CD4-positive, alpha-beta memory T cell (primary cell): ENCODE results near the gene IFITM1. TPM values are rescaled to one million over a fixed set of nuclear protein-coding genes. Genes with fewer than 3 reads are reported as not detected.

ENCODE experiments used
- CTCF ChIA-PET: fragments of 350-600 bp; sonication (Branson Sonifier 250); formaldehyde crosslinking; loops from one replicate; lab custom pipeline; 2021; ENCODE audit warnings: inconsistent platforms; ENCODE audit not compliant: partially characterized antibody; lab: Charles Lee
- POLR2A ChIA-PET: fragments of 350-600 bp; sonication (Branson Sonifier 250); formaldehyde crosslinking; loops from one replicate; lab custom pipeline; 2021; ENCODE audit not compliant: partially characterized antibody; lab: Charles Lee
- DNase-seq, 5 donors: peaks; one replicate each; pipeline versions ENCODE4 v3.0.0 to v3.0.0-alpha.2; 2020 to 2022; ENCODE audit warnings: mixed read lengths in 1 of 5
- H3K27ac ChIP-seq: one replicate; pipeline ENCODE4 v1.7.0; 2013; ENCODE audit warnings: low read depth, low read length
- H3K27me3 ChIP-seq: 2 replicates; pipeline ENCODE4 v1.7.0; 2013; ENCODE audit warnings: mild to moderate bottlenecking, low read length, moderate library complexity; ENCODE audit not compliant: insufficient read depth
- H3K36me3 ChIP-seq: 2 replicates; pipeline ENCODE4 v1.7.0; 2013; ENCODE audit warnings: mild to moderate bottlenecking, low read length, moderate library complexity; ENCODE audit not compliant: insufficient read depth
- H3K4me1 ChIP-seq: 2 replicates; pipeline ENCODE4 v1.7.0; 2013; ENCODE audit warnings: mild to moderate bottlenecking, low read length, moderate library complexity; ENCODE audit not compliant: insufficient read depth
- H3K4me3 ChIP-seq, 2 donors: one replicate each; pipeline ENCODE4 v1.7.0; 2013; ENCODE audit warnings: low read length in 2 of 2, mild to moderate bottlenecking in 1 of 2
- H3K9me3 ChIP-seq, 2 donors: one replicate each; pipeline ENCODE4 v1.7.0; 2013; ENCODE audit warnings: low read length in 2 of 2, control low read depth in 1 of 2; ENCODE audit not compliant: control insufficient read depth in 1 of 2
- H3K27ac Mint-ChIP-seq, 7 donors: one replicate each; pipeline ENCODE4 v1.8.0; 2020 to 2021; ENCODE audit warnings: mixed read lengths in 7 of 7, mild to moderate bottlenecking in 6 of 7, inconsistent platforms in 3 of 7, moderate library complexity in 3 of 7
- H3K27me3 Mint-ChIP-seq, 2 donors: one replicate each; pipeline ENCODE4 v1.8.0; 2020 to 2021; ENCODE audit warnings: mixed read lengths in 2 of 2
- H3K36me3 Mint-ChIP-seq, 2 donors: one replicate each; pipeline ENCODE4 v1.8.0; 2020 to 2021; ENCODE audit warnings: mixed read lengths in 2 of 2, inconsistent platforms in 1 of 2, mild to moderate bottlenecking in 1 of 2
- H3K4me1 Mint-ChIP-seq, 4 donors: one replicate each; pipeline ENCODE4 v1.8.0; 2020 to 2021; ENCODE audit warnings: mixed read lengths in 4 of 4, mild to moderate bottlenecking in 1 of 4
- H3K4me3 Mint-ChIP-seq, 8 donors: one replicate each; pipeline ENCODE4 v1.8.0; 2020 to 2021; ENCODE audit warnings: mixed read lengths in 8 of 8, mild to moderate bottlenecking in 7 of 8, moderate library complexity in 6 of 8, inconsistent platforms in 3 of 8
- H3K9me3 Mint-ChIP-seq, 8 donors: one replicate each; pipeline ENCODE4 v1.8.0; 2020 to 2021; ENCODE audit warnings: mixed read lengths in 8 of 8, mild to moderate bottlenecking in 5 of 8, inconsistent platforms in 3 of 8, moderate library complexity in 1 of 8
- intact Hi-C: fragments of 100-400 bp; cut with micrococcal nuclease; formaldehyde crosslinking; loops from one replicate; pipeline ENCODE4 v1.15.1; 2023
- polyA plus RNA-seq, 2 donors: library from polyadenylated mRNA; unstranded; fragments of 300-500 nt; fragmentation: Illumina TruSeq; gene quantifications; one replicate each; pipeline ENCODE4 v1.2.3, GENCODE V29; 2021
- total RNA-seq, 2 experiments: library from RNA; stranded (reverse); gene quantifications; one replicate each; pipeline ENCODE4 v1.2.3, GENCODE V29; 2021

The IFITM1 gene
- total and polyA plus RNA-seq, 4 experiments from 2014 or later: 119 to 2,173 (median 1,097) TPM

- H3K9me3 Mint-ChIP-seq: peaks cover 0 to 9% (median 2%) of the 10 kb centered on the region in 8 donors
- Histone ChIP-seq H3K9me3 (no peaks in the 10 kb centered on the region), H3K36me3 (no peaks in the 10 kb centered on the region), H3K4me1 (peaks cover 60% of the 10 kb centered on the region), H3K4me3 (peak overlapping the region in 1 of 2 donors; percentile 59), H3K27me3 (no peaks in the 10 kb centered on the region), H3K27ac (no peak overlapping the region)
- H3K27ac Mint-ChIP-seq: peak overlapping the region in 3 of 7 donors; percentile 80 to 91 (median 86)
- intact Hi-C loops: loop anchor here (1.0 kb wide), 1 partner anchor 10 kb away; no protein-coding TSS in a partner anchor
- H3K27me3 Mint-ChIP-seq: no peaks in the 10 kb centered on the region
- peak in 1 of 5 donors; percentile 22 for DNase-seq
- H3K4me3 Mint-ChIP-seq: peak overlapping the region; percentile 77 to 89 (median 82)
- ChIA-PET CTCF (interaction anchor here (0.9 to 8.4 kb wide), 8 partner anchors 12 to 75 kb away, joined by 3 to 81 read pairs (median 6); no protein-coding TSS in a partner anchor), POLR2A (interaction anchor here (0.7 to 14.3 kb wide), 18 partner anchors 9 to 227 kb away, joined by 3 to 549 read pairs (median 12); partner anchors contain the start of genes BET1L, IFITM1, PGGHG and PSMD13)
- H3K36me3 Mint-ChIP-seq: peaks cover 26 to 30% of the 10 kb centered on the region in 2 donors
- H3K4me1 Mint-ChIP-seq: peaks cover 30 to 63% (median 47%) of the 10 kb centered on the region in 4 donors
Observed at GRCh38 chr11:279040-279965, 34.5 kb upstream of the IFITM1 start.

- ChIA-PET CTCF (interaction anchor here (1.0 to 8.4 kb wide), 7 partner anchors 13 to 75 kb away, joined by 3 to 81 read pairs (median 7); no protein-coding TSS in a partner anchor), POLR2A (interaction anchor here (1.1 to 14.3 kb wide), 19 partner anchors 10 to 226 kb away, joined by 3 to 549 read pairs (median 12); partner anchors contain the start of genes BET1L, IFITM1, IFITM5 and PGGHG)
- intact Hi-C loops: loop anchor here (1.0 to 2.0 kb wide), 4 partner anchors 11 to 73 kb away; partner anchors contain the start of genes BET1L and RIC8A
- no peaks in the 10 kb centered on the region for H3K27me3 ChIP-seq
- Mint-ChIP-seq H3K4me1 (peaks cover 30 to 61% (median 46%) of the 10 kb centered on the region in 4 donors), H3K9me3 (peaks cover 0 to 9% (median 2%) of the 10 kb centered on the region in 8 donors), H3K27me3 (no peaks in the 10 kb centered on the region), H3K36me3 (peaks cover 26 to 30% of the 10 kb centered on the region in 2 donors), H3K27ac (peak overlapping the region in 4 of 7 donors; percentile 70 to 92 (median 90)), H3K4me3 (peak overlapping the region; percentile 86 to 92 (median 88))
- peak overlapping the region in 1 of 2 donors; percentile 59 for H3K4me3 ChIP-seq
- H3K27ac ChIP-seq: no peak overlapping the region
- H3K36me3 ChIP-seq: no peaks in the 10 kb centered on the region
- peak in 4 of 5 donors; percentile 55 to 61 (median 57) for DNase-seq
- H3K4me1 ChIP-seq: peaks cover 60% of the 10 kb centered on the region
- H3K9me3 ChIP-seq: no peaks in the 10 kb centered on the region
Observed at GRCh38 chr11:279966-280705, 33.7 kb upstream of the IFITM1 start.

GRCh38 chr11:280706-281485, 32.9 kb upstream of the IFITM1 start:
- H3K4me3 ChIP-seq: peak overlapping the region; percentile 24 to 59
- peaks cover 30 to 68% (median 50%) of the 10 kb centered on the region in 4 donors for H3K4me1 Mint-ChIP-seq
- H3K27ac Mint-ChIP-seq: peak overlapping the region; percentile 52 to 94 (median 87)
- H3K27ac ChIP-seq: no peak overlapping the region
- H3K4me1 ChIP-seq: peaks cover 65% of the 10 kb centered on the region
- H3K36me3 Mint-ChIP-seq: peaks cover 25 to 30% of the 10 kb centered on the region in 2 donors
- peak in 4 of 5 donors; percentile 48 to 60 (median 54) for DNase-seq
- ChIA-PET POLR2A (interaction anchor here (0.9 to 14.3 kb wide), 18 partner anchors 10 to 169 kb away, joined by 3 to 549 read pairs (median 17); partner anchors contain the start of genes BET1L, IFITM1, IFITM5 and PGGHG), CTCF (interaction anchor here (0.8 to 8.4 kb wide), 6 partner anchors 9 to 74 kb away, joined by 3 to 81 read pairs (median 10); no protein-coding TSS in a partner anchor)
- H3K4me3 Mint-ChIP-seq: peak overlapping the region; percentile 88 to 93 (median 90)
- peaks cover 0 to 9% (median 2%) of the 10 kb centered on the region in 8 donors for H3K9me3 Mint-ChIP-seq
- no peaks in the 10 kb centered on the region for H3K9me3 ChIP-seq
- H3K27me3 ChIP-seq: no peaks in the 10 kb centered on the region
- no peaks in the 10 kb centered on the region for H3K27me3 Mint-ChIP-seq
- intact Hi-C loops: loop anchor here (1.0 to 2.0 kb wide), 3 partner anchors 30 to 74 kb away; partner anchors contain the start of genes BET1L and RIC8A
- H3K36me3 ChIP-seq: no peaks in the 10 kb centered on the region

- H3K4me3 Mint-ChIP-seq: peak overlapping the region; percentile 88 to 93 (median 90)
- no peak for DNase-seq
- no peaks in the 10 kb centered on the region for H3K27me3 Mint-ChIP-seq
- H3K36me3 ChIP-seq: no peaks in the 10 kb centered on the region
- no peaks in the 10 kb centered on the region for H3K9me3 ChIP-seq
- peaks cover 30 to 67% (median 53%) of the 10 kb centered on the region in 4 donors for H3K4me1 Mint-ChIP-seq
- H3K9me3 Mint-ChIP-seq: peaks cover 0 to 4% (median under 1%) of the 10 kb centered on the region in 8 donors
- peak overlapping the region; percentile 24 to 59 for H3K4me3 ChIP-seq
- ChIA-PET POLR2A (interaction anchor here (0.9 to 14.3 kb wide), 18 partner anchors 10 to 125 kb away, joined by 3 to 549 read pairs (median 16); partner anchors contain the start of genes BET1L, IFITM1, IFITM5 and PGGHG), CTCF (interaction anchor here (0.8 to 8.4 kb wide), 5 partner anchors 10 to 73 kb away, joined by 3 to 81 read pairs (median 14); no protein-coding TSS in a partner anchor)
- intact Hi-C loops: loop anchor here (2.0 kb wide), 2 partner anchors 31 kb away; no protein-coding TSS in a partner anchor
- H3K27ac Mint-ChIP-seq: peak overlapping the region in 6 of 7 donors; percentile 60 to 90 (median 77)
- H3K36me3 Mint-ChIP-seq: peaks cover 22 to 29% of the 10 kb centered on the region in 2 donors
- H3K4me1 ChIP-seq: peaks cover 73% of the 10 kb centered on the region
- peak overlapping the region; percentile 11 for H3K27ac ChIP-seq
- no peaks in the 10 kb centered on the region for H3K27me3 ChIP-seq
Observed at GRCh38 chr11:281486-282161, 32.2 kb upstream of the IFITM1 start.

GRCh38 chr11:282171-282570, 31.7 kb upstream of the IFITM1 start:
- Mint-ChIP-seq H3K27ac (peak overlapping the region in 6 of 7 donors; percentile 62 to 87 (median 84)), H3K4me1 (peaks cover 33 to 72% (median 53%) of the 10 kb centered on the region in 4 donors), H3K9me3 (peaks cover 0 to 4% (median 0%) of the 10 kb centered on the region in 8 donors), H3K36me3 (peaks cover 19 to 30% of the 10 kb centered on the region in 2 donors), H3K27me3 (no peaks in the 10 kb centered on the region), H3K4me3 (peak overlapping the region; percentile 88 to 93 (median 90))
- no peaks in the 10 kb centered on the region for H3K9me3 ChIP-seq
- H3K36me3 ChIP-seq: no peaks in the 10 kb centered on the region
- intact Hi-C loops: no loop called here
- ChIA-PET CTCF (interaction anchor here (1.1 to 8.4 kb wide), 4 partner anchors 15 to 168 kb away, joined by 7 to 81 read pairs (median 24); partner anchors contain the start of gene PTDSS2), POLR2A (interaction anchor here (0.9 to 14.3 kb wide), 14 partner anchors 9 to 124 kb away, joined by 3 to 549 read pairs (median 22); partner anchors contain the start of genes IFITM1, IFITM5, PGGHG and PSMD13)
- H3K27me3 ChIP-seq: no peaks in the 10 kb centered on the region
- DNase-seq: no peak
- peaks cover 78% of the 10 kb centered on the region for H3K4me1 ChIP-seq
- peak overlapping the region in 1 of 2 donors; percentile 59 for H3K4me3 ChIP-seq
- H3K27ac ChIP-seq: peak overlapping the region; percentile 11
